ENCODE measurements around the gene SORCS2. TPM values are rescaled to one million over a fixed set of nuclear protein-coding genes. Genes with fewer than 3 reads are reported as not detected.

Gene SORCS2
- total RNA-seq, 1 donor from 2014 or later, result 6.9 TPM

DNA sequence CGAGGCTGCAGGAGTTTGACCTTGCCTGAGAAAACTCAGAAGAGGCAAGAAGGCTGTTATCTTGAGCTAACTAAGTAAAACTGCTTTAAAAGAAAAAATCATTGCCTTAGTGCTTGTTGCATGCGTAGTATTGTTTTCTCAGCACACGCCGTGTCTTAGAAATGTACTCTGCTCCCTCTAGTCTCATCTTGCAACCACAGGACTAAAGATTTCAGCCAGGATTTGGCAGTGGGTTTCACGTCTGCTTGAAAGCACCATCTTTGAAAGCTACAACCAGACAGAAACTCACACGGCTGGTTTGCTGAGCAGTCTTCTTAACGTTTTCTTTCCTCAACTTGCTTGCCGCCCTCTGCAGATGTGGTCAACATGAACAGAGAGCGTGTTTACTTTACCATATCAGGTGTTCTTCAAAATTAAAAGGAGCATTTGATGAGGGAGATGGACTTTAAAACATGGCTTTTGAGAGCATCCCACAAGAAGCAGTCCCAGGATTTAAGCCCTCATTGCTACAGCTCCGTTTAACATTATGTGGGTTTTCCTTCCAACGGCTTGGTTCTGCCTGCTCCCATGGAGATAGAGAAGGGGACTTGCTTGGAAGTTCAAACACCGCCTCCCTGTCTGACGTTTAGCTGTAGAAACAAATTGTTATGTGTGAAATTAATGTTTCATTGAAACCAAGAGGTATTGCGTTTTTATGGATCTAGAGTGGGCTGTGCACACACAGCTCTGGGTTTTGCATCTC, 3.4 kb downstream of the SORCS2 start:
- intact Hi-C loops (cut with DNase I), result loop anchor here (2.0 kb wide), 1 partner anchor 267 kb away; no protein-coding TSS in a partner anchor
- peak; percentile 51 for DNase-seq (ENCODE audit: low spot score)

DNA sequence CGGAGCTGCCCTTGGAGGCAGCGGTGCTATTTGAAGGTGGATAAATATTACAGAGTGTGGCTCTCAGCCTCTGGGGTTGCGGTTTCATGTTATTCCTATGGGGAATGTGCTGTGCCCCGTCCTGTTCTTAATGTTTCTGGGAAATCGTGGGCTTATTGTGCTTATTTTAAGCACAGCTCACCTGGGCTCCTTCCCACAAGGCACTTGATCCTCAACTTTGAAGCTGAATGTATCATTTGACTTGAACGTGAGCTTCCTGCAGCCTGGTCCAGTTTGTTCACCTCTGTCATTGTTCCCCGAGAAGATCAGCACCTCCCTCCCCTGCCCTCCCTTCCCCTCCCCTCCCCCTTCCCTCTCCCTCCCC, 3.9 kb downstream of the SORCS2 start:
- DNase-seq (ENCODE audit: low spot score), result peak; percentile 51
- intact Hi-C loops (cut with DNase I), result no loop called here

DNA sequence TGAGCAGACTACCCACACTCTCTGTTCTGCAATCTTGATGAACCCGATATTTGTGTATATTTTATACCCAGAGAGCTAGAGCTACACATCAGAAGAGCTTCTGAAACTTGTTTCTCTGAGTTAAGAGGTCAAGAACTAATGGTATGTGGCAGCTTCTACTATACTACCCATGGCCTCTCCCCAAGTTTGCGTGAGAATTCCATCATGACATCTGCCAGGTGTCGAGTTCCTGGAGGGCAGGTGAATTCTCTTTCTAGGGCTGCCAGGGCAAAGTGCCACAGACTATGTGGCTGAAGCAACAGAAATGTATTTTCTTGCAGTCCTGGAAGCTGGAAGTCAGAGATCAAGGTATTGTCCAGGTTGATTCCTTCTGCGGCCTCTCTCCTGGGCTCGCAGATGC, 4.4 kb downstream of the SORCS2 start:
- intact Hi-C loops (cut with DNase I), result no loop called here
- no peak for DNase-seq (ENCODE audit: low spot score)

DNA sequence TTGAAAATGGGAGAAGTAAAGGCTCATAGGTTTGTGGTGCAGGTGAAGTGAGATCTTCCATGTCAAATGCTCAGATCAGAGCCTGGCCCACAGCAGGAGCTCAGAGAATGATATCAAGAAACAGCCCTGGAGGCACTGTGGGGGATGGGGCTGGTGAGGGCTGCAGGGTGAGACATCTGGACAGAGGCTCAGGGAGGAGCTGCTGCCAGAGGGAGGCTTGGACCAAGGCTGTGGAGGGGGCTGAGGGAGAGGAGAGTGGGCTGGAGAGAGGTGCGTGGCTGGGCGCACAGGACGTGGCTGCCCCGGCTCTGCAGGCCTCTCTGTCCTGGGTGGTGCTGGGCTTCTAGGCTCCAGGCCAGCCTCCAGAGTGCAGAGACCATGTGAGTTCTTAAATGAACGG, 5.6 kb downstream of the SORCS2 start:
- intact Hi-C loops (cut with DNase I), result no loop called here
- peak; percentile 46 for DNase-seq (ENCODE audit: low spot score)

DNA sequence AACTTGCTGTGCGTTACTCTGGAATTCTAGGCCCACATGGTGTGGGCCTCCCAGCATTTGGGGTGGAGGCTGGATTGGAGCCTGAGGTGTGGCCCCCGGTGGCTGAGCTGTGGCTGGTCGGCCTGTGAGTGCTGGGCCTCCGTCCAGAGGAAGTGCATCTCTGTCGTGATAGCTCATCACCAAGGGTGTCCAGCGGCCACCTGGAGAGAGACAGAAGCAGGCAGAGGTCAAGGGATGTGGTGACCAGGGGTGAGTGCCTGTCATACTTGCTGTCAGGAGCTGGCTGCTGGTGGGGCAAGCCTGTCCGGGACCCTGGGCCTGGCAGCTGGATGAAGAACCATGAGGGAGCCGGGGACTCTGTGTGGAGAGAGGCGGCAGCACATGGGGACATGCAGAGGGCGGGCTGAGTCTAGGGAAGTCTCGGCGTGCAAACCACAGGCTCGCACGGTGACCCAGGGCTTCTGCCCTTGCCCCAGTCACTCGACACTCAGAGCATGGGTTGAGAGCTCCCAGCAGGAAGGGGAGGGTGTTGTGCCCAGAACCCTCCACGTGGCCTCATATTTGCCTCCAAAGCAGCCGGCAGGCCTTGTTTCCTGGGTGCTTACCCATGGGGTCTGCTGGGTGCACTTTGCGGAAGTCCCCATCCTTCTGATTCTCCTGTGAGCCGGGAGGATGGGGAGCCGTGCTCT, 6.2 kb downstream of the SORCS2 start:
- DNase-seq (ENCODE audit: low spot score), result peak; percentile 71
- intact Hi-C loops (cut with DNase I), result no loop called here

DNA sequence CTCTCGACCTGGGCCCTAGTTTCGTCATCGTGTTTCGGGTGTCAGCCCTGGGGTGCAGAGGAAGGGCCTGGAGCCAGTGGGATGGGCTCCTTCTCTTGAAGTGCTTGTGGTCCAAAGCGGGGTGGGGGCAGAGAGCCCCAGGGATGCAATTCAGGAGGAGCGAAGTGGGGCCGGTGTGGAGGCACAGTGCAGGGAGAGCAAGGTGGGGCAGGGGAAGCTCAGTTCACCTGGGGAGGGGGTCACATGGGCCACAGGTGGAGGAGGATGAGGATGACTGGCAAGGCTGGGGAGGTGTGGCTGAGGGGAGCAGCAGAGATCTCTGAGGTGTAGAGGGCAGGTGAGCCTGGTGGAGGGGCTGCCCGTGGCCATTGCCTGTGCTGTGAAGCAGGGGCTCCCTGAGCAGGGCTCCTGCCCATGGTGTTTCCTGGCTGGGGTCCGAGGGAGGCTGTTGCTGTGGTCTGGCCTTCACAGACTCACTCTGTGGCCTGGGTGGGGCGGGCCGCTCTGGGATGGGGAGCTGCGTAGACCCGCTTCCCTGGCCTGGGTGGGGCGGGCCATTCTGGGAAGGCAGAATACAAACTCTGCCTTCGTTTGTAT, 6.9 kb downstream of the SORCS2 start:
- intact Hi-C loops (cut with DNase I), result no loop called here
- DNase-seq (ENCODE audit: low spot score), result peak; percentile 63

DNA sequence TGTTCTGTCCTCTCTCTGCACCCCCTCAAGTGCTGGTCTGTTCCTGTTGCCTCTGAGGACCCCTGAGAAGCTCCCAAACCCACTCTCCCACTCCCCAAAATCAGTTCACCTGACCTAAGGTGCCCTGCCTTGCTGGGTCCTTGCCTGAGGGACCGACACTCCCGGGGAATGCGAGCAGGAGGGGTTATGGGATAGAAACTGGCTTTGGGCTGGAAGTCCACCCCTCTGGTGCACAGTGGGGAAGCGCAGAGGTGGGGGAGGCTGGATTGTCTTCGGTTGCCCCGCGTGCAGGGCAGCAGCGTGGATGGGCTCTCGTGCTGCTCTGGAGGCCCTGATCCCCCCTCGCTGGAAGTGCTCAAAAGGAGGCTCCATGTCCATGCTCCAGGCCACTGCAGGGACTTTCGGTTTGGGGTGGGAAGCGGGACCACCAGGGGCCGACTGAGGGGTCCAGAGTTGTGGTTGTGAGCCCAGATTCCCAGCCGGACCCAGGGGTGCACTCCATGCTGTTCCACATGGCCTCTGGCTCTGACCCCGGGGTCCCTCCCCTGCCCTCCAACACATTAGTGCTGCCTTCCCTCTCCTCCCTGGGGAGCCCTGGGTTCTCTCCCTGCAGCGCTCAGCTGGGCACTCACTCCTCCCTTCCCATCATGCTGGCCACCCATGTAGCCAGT, 7.6 kb downstream of the SORCS2 start:
- DNase-seq (ENCODE audit: low spot score), result peak; percentile 62
- intact Hi-C loops (cut with DNase I), result no loop called here

DNA sequence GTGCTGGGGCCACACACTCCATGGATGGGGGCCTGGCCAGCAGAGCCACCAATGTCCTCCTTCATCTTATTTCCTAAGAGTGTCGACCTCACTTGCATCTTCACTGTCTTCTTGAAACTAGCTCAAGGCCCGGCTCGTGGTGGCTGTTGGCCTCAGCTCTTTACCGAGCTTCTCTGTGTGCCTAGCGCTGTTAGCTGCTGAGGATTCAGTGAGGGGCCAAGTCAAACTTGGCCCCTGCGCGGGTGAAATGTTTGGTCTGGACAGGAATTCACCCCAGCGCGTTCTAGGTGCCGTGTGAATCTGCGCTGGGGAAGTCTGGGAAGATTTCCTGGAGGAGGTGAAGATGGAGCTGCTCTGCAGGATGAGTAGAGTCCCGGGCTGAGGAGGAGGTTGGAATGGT, 8.5 kb downstream of the SORCS2 start:
- intact Hi-C loops (cut with DNase I), result no loop called here
- peak; percentile 58 for DNase-seq (ENCODE audit: low spot score)

DNA sequence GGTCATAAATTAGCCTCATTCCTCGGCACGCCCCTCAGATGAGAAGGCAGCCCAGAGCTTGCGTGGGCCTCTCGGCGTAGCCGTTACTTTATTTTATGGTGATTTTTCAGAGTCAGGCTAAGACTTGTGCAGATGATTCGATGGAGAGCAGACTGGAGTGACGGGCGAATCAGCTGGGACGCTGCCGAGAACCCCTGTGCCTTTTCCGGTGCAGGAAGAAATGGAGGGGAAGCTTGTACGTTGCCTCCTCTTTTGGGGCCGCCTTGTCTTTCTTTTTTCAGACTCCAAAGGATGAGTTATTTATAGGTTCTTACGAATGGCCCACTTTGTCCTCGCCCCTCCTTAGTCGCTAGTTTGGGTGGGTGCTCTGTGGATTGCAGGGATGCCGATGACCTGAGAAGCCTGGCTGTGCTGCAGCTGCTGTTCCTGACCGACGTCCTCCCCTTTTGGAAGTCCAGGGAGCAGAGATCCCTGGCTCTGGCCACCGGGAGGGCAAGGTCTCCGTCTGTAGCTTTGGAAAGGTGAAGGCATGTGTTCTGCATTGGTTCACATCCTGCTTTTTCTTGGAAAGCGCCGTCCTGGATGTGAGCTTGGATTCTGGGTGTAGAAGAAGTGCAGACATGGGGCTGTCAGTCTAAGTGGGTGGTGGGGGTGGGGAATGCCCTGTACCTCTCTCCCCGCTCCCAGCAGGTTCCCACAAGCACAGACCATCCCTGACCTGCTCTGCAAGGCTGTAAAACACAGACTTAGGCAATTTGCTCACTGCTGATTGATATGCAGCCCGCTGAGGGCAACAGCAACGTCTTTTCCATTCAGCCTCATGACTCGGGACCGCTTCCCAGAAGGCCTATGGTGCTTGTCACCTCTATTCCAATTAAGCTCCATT, 9.3 kb downstream of the SORCS2 start:
- DNase-seq (ENCODE audit: low spot score), result peak; percentile 33
- intact Hi-C loops (cut with DNase I), result no loop called here

DNA sequence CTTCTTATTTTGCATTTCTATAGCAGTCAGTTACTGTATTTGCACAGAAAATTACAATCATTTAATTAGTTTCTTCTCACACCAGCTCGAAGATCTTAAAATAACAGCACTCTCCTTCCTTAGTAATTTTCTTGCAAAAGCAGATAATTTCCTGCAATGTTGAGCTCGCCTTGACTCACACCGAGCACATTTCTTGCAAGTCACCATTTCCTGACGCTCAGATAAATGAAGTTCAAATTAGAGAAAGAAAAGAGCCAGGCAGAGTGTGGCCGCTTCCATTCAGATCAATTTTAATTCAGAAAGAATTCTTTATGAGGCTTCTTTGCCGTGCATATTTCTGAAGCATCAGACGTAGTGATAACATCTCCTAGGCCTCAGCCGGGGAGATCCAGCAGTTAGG, 10.1 kb downstream of the SORCS2 start:
- DNase-seq (ENCODE audit: low spot score), result no peak
- intact Hi-C loops (cut with DNase I), result no loop called here

DNA sequence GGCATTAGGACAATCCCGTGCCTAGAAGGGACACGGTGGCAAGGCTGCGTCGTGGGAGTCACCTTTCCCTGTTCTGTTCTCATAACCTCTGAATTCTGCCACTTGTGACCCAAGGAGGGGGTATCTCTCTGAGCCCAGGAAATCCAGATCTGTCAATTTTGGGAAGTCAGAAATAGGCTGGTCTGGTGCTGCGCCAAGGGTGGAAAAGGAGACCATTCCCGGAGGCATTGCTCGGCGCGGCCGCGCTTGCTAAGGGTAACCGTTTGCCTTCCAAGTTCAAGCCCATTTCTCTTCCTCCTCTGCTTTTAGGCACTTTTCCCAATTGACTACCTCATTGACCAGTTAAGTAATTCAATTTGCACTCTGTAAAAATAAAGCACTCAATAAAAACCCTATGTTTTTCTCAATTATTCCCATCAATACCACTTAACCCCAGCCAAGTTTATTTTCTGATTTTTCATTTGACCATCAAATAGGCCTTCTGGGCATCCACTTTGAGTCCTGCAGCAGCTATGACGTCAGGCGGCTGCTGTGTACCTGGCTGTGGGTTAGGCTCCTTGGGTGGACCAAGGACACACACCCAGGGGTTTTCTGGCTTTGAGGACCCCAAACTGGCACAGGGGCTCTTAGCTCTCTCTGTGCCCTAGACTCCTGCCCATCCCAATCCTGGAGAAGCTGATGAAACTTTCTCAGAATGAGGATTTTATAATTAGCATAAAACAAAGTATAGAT, 12.5 kb downstream of the SORCS2 start:
- intact Hi-C loops (cut with DNase I), result loop anchor here (5.0 kb wide), 2 partner anchors 47 to 87 kb away; no protein-coding TSS in a partner anchor
- DNase-seq (ENCODE audit: low spot score), result no peak

DNA sequence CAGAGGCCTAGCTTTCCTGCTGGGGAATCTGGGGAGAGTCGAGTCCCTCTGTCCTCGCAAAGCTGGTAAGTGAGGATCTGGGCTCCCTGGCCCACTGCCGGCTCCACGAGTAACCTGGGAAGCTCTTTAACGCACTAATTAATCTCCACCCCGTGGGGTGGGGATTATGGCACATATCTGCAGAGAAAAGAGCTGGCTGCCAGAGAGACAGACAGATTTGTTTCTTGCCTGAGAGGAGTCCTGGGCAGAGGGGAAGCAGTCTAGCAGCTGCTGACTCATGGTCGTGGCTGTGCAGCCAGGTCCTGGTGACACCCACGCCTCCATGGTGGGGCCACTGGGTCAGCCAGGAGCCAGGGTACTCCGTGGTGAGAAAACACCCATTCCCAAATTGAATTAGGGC, 14.0 kb downstream of the SORCS2 start:
- DNase-seq (ENCODE audit: low spot score), result no peak
- intact Hi-C loops (cut with DNase I), result loop anchor here (2.0 to 5.0 kb wide), 3 partner anchors 32 to 86 kb away; no protein-coding TSS in a partner anchor

DNA sequence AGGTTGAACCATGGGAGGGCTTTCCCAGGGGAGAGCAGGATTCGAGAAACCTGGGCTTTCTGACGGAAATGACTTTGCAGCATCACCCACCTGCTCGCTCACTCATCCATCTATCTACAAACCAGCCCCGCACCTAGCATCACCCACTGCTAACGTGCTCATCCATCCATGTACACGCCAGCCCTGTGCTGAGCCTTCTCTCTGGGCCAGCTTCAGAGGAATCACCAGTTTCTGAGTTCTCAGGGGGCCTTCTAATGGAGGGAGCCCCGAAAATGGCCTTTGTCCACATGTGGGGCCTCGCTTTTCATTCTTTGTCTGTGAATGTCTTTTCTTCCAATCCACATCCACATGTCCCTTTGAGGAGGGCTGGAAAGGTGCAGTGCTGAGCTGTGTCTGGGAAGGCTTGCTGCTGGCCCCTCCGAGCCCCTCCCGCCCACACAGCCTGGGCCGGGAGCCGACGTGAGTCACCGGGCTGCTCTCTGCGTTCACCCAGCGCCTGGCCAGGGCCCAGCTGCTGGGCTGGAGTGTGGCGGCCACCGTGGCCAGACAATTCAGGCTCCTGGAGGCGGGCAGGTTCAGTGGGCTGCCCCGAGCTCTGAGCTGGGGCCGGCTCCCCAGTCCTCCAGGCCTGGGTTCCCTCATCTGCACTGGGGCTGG, 14.7 kb downstream of the SORCS2 start:
- intact Hi-C loops (cut with DNase I), result loop anchor here (2.0 to 5.0 kb wide), 3 partner anchors 32 to 85 kb away; no protein-coding TSS in a partner anchor

DNA sequence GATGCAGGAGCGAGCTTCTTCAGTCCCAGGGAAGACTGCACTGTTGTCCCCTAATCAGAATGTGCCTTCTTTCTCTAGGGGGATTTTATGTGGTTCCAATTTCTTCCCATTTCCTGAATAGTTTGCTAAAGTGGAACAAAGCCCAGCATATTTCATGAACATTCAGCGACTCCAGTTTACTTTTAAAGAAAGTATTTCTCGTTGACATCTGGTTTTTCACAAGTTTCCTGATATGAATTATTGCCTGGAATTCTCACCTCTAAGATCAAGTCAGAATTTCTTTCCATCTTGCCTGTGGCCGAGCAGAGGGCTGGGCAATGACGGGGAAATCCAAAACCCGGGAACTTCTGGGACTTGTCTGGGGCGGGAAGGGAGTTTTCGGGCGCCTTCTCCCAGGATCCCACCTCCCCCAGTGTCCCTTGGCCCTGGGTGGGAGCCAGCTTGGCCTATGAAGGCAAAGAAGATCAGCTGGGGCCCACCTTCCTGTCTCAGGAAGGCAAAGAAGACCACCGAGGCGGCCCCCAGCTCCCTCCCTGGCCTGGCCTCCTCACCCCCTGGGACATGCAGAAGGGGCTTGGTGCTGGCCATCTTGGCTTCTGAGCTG, 15.4 kb downstream of the SORCS2 start:
- intact Hi-C loops (cut with DNase I), result loop anchor here (2.0 to 5.0 kb wide), 3 partner anchors 31 to 85 kb away; no protein-coding TSS in a partner anchor
- no peak for DNase-seq (ENCODE audit: low spot score)

More for the DNA sequence above, 14.7 kb downstream of the SORCS2 start:
- peak; percentile 86 for DNase-seq (ENCODE audit: low spot score)

DNA sequence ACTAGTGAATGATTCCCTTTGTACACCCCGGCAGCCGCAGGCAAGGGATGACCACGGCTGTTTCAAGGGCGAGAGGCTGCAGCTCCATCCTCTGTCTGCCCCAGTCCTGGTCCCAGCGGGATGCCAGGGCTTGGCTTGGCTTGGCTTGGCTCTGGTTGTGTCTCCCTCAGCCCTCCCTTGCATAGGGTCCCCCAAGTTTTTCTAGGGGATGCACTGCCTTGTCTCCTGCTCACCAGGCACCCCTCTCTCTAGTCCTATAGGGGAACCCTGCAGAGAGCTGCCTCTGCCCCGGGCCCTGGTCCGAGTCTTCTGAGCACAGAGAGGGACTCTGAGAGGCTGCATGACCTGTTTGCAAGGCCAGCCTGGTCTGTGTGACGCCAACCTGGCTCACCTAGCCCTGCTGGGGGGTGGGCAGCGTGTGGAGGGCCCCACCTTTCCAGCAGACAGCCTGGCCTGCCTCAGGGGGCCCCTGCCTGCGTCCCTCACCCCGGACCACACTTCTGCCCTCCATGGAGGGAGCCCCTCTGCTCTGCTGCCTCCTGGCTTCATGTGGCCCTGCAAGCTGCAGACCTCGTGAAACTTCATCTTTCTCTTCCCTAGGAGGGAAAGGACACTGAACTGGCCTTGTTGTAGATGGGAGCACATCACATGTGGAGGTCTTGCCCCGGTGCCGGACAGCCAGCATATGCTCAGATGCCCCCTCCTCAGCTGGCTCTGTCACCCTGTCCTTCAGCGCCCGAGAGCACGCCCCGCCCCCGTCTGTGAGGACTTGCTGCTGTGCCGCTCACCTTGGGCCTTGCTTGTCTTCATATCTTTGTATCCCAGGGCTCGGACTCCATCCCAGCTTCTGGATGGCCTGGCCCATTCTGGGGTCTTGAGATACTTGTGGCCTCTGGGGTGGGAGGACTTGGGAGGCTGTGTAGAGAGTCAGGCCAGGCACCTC, 16.4 kb downstream of the SORCS2 start:
- intact Hi-C loops (cut with DNase I), result loop anchor here (5.0 kb wide), 2 partner anchors 44 to 84 kb away; no protein-coding TSS in a partner anchor
- no peak for DNase-seq (ENCODE audit: low spot score)

DNA sequence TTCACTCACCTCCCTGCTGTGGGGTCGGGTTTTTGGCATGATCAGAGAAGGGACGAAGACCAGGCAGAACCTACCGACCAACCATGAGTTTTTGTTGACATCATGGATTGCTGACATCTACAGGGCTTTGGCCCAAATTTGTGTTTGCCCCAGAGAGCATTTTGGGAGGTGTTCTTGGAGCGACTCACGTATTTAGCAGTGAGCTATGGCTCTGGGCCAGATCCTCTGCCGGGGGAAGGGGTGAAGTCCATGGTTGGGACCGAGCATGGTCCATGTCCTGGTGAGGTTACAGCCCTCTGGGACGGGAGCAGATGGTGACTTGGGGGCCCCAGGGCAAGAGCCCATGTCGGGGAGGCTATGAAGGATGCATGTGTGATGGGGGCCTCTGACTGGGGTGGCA, 17.4 kb downstream of the SORCS2 start:
- DNase-seq (ENCODE audit: low spot score), result no peak
- intact Hi-C loops (cut with DNase I), result loop anchor here (5.0 kb wide), 2 partner anchors 43 to 83 kb away; no protein-coding TSS in a partner anchor

All from cardiac septum (tissue), 1 donor.